Stimulated activated CD8-positive, alpha-beta memory T cell treated with anti-CD3 and anti-CD28 coated beads, Interleukin-7, amount 100 ng/mL, for 1 hour (primary cell): ENCODE data around the gene VWCE.

ENCODE experiments used
- DNase-seq, 2 donors: peaks; one replicate each; pipeline ENCODE4 v3.0.0-alpha.2; 2020; ENCODE audit warnings: low read depth in 2 of 2

Gene VWCE

DNA sequence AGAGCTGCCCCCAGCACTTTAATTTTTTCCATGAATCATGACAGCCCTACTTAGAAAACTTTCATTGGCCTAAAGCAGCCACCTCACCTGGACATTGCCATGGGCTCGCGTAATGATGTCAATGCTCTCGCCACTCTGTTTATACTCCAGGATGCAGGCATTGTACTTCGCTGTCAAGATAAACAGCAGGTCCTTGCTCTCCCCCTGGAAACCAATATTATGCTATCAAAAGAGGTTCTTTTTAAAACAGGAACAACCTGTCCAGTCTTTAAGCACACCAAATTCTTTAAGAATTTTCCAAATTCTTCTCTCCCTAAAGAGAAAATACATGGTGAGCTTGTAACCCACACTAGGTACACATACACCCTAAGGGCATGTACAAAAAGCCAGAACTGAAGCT lies 34.8 kb upstream of the VWCE start:
- DNase-seq: no peak

DNA sequence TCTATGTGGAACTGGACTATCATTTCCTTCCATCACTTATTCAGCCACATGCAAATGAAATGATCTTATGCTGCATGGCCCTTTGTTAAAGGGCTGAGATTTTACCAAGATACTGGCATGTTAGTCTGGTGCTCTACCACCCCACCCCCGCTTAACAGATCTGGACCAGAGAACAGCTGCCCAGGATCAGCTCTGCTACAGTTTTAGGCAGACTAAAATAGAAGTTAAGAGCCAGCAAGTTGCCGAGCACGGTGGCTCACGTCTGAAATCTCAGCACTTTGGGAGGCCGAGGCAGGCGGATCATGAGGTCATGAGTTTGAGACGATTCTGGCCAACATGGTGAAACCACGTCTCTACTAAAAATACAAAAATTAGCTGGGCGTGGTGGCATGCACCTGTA lies 33.2 kb upstream of the VWCE start:
- DNase-seq: no peak

DNA sequence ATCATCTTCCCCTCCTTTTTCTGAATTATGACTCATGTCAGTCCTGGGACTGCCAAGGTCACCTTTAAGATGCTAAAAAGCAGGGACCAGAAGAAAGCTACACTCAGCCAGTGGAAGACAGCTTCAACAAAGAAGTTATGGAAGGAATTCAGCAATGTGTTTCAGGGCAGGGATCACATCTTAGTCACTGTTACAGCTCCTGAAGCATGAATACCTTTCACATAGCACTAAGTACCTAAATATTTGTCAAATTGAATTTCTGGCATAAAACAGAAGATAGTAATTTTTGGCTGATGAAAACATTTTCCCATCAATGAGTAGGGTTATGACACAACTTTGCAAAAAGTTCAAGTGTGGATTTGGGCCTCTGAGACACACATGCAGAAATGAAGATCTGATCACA lies 32.6 kb upstream of the VWCE start:
- DNase-seq: no peak

- no peak for DNase-seq
These were observed 30.7 kb upstream of the VWCE start for GRCh38 chr11:61325649-61326414.

- DNase-seq: no peak
These were observed 20.1 kb upstream of the VWCE start for GRCh38 chr11:61315260-61315659.

DNA sequence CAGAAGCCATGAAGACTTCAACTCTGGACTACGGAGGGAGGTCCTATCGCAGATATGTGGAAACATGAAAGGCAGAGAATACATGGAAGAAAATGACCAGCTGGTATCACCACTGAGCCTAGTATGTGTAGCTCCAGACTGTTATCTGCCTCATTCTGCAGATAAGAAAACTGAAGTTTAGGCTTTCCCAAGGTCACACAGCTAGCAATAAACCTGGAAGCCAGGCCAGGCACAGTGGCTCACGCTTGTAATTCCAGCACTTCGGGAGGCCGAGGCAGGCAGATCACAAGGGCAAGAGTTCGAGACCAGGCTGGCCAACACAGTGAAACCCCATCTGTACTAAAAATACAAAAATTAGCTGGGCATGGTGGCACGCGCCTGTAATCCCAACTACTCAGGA lies 15.6 kb upstream of the VWCE start:
- no peak for DNase-seq

- no peak for DNase-seq
These were observed 14.6 kb upstream of the VWCE start for GRCh38 chr11:61309739-61310138.

DNA sequence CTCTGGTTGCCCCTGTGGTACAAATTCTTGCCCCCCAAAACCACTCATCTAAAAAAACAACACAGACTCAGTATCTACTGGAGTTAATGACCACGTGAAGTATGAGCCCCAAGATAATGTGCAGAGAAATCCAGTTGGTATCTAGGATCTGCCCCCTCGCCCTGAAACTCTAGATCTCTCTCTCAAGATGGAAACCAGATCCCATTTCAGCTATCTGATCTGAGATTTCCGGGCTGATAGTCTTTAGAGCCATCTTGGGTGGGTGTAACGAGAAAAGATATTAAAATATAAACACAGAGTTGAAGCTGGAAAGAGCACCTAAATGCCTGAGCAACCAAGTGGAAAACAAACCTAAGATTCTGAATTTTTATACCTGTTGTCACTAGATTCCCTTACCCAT lies 14.0 kb upstream of the VWCE start:
- DNase-seq: no peak

- no peak for DNase-seq
These were observed 12.2 kb upstream of the VWCE start for GRCh38 chr11:61307354-61307753.

DNA sequence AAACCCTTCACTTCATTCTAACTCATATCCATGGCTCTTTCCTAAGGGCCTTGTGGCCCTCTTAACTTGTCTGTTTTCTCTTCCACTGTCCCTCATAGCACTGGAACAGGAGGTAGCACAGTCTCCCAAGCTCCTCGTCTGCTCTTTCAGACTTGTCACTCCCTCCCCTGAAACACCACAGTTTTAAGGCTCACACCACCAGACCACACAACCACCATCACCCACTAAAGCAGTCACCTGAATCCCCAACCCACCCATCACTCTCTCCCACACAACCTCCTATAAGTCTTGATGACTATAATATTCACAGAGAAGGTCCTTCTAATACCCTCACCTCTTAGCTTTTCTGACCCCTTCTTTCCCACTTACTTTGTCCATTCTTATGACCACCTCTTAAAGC lies 11.1 kb upstream of the VWCE start:
- no peak for DNase-seq

DNA sequence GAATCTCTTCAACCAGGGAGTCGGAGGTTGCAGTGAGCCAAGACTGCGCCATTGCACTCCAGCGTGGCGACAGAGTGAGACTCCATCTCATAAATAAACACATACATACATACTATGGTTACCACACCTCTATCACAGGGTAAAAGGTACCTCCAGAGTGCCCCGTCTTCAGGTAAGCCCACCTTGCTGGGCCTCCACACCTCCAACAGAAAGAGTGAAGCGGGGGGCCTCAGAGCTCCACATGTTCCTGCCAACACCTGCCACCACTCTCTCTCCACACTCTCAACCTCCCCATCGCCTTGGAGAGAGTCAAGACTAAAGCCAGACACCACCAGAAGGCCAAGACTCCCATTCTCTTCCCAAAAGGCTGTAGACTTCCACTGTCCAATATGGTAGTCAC lies 10.3 kb upstream of the VWCE start:
- DNase-seq: no peak

GRCh38 chr11:61303725-61304124 lies 8.6 kb upstream of the VWCE start:
- no peak for DNase-seq

DNA sequence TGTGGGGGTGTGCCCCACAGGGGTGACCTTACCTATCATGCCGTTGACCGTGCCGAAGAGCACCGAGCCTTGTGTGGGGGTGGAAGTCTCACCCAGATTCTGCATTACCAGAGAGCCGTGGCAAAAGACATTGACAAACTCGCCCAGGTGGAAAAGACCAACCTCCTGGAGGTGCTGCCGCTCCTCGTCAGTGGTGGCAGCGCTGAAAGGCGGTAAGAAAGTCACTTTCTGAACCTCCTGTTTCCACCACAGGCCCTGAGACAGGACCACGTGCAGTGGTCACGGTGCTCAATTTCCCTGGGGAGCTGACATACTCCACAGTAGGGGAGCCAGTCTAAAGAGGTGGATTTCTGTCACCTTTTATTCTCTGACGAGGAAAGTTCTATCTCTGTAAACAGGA lies 7.4 kb upstream of the VWCE start:
- DNase-seq: no peak

DNA sequence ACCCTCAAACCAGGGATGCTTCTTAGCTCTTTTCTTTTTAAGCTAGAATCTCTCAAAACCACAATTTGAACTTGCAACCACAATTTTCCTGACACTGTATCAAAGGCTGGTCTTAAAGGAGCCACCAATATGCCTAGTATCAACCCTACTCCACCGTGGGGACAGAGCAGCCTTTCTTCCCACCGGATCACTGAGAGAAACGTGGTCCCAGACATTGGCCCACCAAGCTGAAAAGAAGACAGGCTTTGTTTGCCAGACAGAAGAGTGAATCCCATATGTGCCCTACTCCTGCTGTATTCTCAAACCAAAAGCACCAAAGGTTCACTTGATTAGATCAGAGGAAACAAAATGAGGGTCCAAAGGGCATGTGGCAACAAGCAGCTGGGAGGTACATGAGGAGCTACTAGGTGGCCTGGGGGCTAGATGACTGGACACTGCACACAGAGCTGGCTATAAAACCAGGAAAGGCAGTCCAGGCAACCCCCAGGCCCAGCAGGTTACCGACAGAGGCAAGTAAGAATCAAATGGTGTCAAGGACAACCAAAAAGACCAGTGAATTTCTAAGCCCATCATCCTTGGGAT lies 3.6 kb upstream of the VWCE start:
- DNase-seq: no peak

DNA sequence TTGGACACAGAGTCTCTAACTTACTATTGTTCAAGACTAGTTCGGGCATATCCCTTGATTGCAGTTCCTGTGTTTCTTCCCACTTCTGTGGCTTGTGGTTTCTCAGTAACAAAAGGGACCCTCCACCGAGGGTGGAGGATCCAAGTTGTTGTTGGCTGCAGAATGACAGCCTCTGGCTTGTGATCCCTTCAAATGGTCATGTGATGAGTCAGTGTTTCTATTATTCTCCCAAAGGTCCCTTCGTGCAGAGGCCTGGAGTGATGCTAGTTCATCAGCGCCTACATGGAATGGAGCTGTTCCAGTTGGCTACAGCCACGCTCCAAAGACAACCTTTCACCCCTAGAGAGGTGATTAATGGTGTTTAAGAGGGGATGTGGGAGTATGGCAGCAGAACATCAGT lies 2.6 kb upstream of the VWCE start:
- DNase-seq: no peak

- no peak for DNase-seq
These were observed 2.2 kb upstream of the VWCE start for GRCh38 chr11:61297341-61297740.

GRCh38 chr11:61295596-61295926 lies 445 bp upstream of the VWCE start:
- DNase-seq: no peak

- DNase-seq: no peak
These were observed 1.0 kb downstream of the VWCE start for GRCh38 chr11:61293867-61294716.

GRCh38 chr11:61292356-61292755 lies 2.8 kb downstream of the VWCE start:
- DNase-seq: no peak

DNA sequence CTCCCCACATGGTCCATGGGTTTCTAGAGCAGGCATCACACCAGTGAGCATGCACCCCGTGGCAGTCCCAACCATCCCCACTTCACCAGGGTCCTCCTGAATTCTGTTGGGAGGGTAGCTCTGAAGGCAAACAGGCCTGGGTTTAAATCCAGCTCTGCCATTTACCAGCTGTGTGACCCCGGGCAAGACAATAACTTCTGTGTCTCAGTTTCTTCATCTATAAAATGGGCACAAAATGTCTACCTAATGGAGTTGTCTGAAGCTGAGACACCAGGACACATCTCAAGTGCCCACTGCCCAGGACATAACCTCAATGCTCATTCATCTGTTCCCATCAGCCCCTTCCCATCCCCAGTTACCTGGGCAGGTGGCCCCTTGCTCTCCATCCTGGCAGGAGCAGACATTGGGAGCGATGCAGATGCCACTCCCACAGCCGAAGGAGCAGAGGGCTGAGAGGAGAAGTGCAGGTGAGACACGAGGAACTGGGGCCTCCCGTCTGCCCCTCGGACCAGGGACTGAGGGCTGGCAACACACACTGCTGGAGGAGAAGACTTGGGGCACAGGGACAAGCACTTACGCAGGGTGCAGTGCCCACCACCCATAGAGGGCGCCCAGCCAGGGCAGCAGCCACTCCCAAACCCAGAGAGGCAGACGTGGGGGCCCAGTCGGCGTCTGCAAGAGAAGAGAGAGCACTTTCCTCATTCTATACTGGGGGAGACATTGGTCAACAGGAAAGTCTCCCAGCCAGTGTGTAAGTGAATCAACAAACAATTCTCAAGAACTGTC lies 4.0 kb downstream of the VWCE start:
- DNase-seq: no peak

DNA sequence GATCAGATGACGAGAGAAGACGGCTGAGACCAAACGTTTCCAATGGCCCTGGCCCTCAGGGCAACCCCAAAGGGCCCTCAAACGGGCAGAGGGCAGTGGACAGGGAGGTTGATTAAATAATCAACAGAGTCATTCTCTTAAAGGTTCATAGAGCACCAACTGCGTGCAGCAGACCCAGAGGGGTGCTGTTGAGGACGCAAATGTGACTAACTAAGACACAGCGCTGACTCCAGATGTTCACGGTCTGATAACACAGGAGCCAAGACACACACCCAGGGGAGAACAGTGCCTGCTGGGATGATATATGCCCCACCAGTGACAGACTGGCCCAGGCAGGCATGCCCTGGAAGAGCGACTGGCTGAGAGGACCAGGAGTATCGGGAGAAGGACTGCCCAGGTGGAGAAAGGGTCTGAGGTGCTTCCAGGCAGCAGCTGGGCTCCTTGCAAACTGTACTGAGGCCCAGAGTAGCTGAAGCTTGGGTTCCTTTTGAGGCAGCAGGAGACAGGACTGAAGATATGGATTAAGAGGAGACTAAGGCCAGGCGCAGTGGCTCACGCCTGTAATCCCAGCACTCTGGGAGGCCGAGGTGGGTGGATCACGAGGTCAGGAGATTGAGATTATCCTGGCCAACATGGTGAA lies 7.7 kb downstream of the VWCE start:
- DNase-seq: no peak

DNA sequence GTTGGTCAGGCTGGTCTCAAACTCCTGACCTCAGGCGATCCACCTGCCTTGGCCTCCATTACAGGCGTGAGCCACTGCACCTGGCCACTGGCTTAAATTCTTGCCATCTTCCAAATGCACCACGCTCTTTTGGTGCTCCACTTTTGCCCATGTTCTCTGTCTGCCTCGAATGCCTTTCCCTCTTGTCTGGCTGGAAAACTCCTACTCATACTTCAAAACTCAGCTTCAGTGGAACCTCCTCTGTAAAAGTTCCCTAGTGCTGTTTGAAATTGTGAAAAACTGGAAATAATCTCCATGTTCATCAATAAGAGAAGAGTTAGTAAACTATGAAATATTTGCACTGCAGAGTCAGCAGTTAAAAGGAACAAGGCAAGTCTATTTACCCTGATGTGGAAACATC lies 11.5 kb downstream of the VWCE start:
- DNase-seq: no peak
